A549 (cell line): ENCODE data around the gene DBET.

Experiments
- EP300 ChIP-seq, 2 experiments: fragments of >200 bp; sonication (Bioruptor Twin); formaldehyde crosslinking; IDR thresholded peaks; 2 replicates in 1 of 2; 3 replicates in 1 of 2; pipeline ENCODE4 v1.6.1; 2016 to 2017
- JUN ChIP-seq, 2 experiments: fragments of >200 bp; sonication (Bioruptor Twin); formaldehyde crosslinking; IDR thresholded peaks; 2 replicates in 1 of 2; 3 replicates in 1 of 2; pipeline ENCODE4 v1.6.1; 2016 to 2017
- MYC ChIP-seq: IDR thresholded peaks from 2 replicates; pipeline ENCODE4 v1.6.1; 2012; ENCODE audit warnings: mild to moderate bottlenecking, inconsistent platforms, low read length, improper control_type of control experiment, borderline replicate concordance
- NR3C1 ChIP-seq: fragments of >200 bp; sonication (Bioruptor Twin); formaldehyde crosslinking; IDR thresholded peaks from 3 replicates; pipeline ENCODE4 v1.6.1; 2017
- POLR2A ChIP-seq: IDR thresholded peaks from 2 replicates; pipeline ENCODE4 v1.6.1; 2012; ENCODE audit warnings: mild to moderate bottlenecking, low read length
- RAD21 ChIP-seq, 2 experiments: fragments of >200 bp in 1 of 2; sonication (Bioruptor Twin) in 1 of 2; formaldehyde crosslinking in 1 of 2; IDR thresholded peaks in 1 of 2; conservative IDR thresholded peaks in 1 of 2; 2 replicates in 1 of 2; 3 replicates in 1 of 2; pipeline ENCODE4 v1.6.1; 2012 to 2018; ENCODE audit warnings: inconsistent platforms in 1 of 2
- REST ChIP-seq: fragments of 200-600 bp; sonication (generic); IDR thresholded peaks from 2 replicates; pipeline ENCODE4 v1.6.1; 2016; ENCODE audit warnings: antibody characterized with exemption, mild to moderate bottlenecking, moderate library complexity
- TFCP2L1 ChIP-seq: fragments of 250-450 bp; sonication (Bioruptor Pico); IDR thresholded peaks from 2 replicates; pipeline ENCODE4 v1.5.0; 2021; ENCODE audit warnings: mild to moderate bottlenecking
- ZSCAN20 ChIP-seq: fragments of 250-450 bp; sonication (Bioruptor Pico); IDR thresholded peaks from 2 replicates; pipeline ENCODE4 v1.8.0; 2022; ENCODE audit warnings: mild to moderate bottlenecking, moderate library complexity
- TF ChIP-seq, protein P1 (sequence below): fragments of >200 bp; sonication (Bioruptor Twin); formaldehyde crosslinking; IDR thresholded peaks from 3 replicates; pipeline ENCODE4 v1.5.1; 2016
- TF ChIP-seq, protein P2 (sequence below): IDR thresholded peaks from 2 replicates; pipeline ENCODE4 v1.6.1; 2012
- TF ChIP-seq, protein P3 (sequence below): fragments of 150-350 bp; IDR thresholded peaks from 2 replicates; pipeline ENCODE4 v1.6.1; 2014; ENCODE audit warnings: low read depth, mild to moderate bottlenecking, low read length
- TF ChIP-seq, protein P4 (sequence below): IDR thresholded peaks from 2 replicates; pipeline ENCODE4 v1.6.1; 2012

DNA sequence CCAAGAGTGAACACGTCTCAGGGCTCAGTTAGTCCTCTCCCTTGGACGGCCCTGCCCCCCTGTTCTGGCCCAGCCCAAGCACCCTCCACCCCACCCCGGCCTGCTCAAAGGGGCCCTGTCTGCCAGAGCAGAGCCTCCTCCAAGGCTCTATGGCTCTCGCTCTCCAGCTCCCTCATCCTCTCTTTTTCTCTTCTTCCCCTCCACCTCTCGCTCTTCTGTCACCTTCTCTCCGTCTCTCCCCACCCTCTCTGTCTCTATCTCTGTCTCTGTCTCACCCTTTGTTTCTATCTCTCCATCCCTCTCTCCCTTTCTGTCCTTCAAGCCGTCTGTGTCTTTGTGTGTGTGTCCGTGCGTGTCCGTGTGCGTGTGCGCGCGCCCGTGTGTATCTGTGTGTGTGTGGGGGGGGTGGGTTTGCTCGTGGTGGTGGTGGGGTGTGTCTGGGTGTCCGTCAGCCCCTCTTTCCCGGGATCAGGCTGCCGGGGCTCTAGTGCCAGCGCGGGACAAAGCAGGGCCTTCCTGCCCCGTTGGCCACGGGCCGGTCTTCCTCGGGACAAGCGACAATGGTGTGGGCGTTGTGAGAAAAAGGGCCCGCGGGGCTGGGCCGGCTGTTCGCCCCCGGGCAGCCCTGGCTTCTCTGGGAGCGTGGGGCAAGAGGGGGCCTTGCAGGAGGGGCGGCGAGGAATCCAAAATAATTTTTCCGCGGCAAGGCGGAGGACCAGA lies 45.9 kb upstream of the DBET start:
- TF ChIP-seq REST (no peak), JUN (IDR thresholded peaks at IDR 0.05) (no peak), POLR2A (no peak), ZSCAN20 (CRISPR knock-in tag) (no peak), EP300 (IDR thresholded peaks at IDR 0.05) (no peak), MYC (no peak), RAD21 (conservative IDR thresholded peaks at IDR 0.05 in 1 of 2, IDR thresholded peaks at IDR 0.05 in 1 of 2) (no peak), NR3C1 (no peak), TFCP2L1 (no peak)
- TF ChIP-seq, protein P1, sequence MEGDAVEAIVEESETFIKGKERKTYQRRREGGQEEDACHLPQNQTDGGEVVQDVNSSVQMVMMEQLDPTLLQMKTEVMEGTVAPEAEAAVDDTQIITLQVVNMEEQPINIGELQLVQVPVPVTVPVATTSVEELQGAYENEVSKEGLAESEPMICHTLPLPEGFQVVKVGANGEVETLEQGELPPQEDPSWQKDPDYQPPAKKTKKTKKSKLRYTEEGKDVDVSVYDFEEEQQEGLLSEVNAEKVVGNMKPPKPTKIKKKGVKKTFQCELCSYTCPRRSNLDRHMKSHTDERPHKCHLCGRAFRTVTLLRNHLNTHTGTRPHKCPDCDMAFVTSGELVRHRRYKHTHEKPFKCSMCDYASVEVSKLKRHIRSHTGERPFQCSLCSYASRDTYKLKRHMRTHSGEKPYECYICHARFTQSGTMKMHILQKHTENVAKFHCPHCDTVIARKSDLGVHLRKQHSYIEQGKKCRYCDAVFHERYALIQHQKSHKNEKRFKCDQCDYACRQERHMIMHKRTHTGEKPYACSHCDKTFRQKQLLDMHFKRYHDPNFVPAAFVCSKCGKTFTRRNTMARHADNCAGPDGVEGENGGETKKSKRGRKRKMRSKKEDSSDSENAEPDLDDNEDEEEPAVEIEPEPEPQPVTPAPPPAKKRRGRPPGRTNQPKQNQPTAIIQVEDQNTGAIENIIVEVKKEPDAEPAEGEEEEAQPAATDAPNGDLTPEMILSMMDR: no peak
- TF ChIP-seq, protein P2, sequence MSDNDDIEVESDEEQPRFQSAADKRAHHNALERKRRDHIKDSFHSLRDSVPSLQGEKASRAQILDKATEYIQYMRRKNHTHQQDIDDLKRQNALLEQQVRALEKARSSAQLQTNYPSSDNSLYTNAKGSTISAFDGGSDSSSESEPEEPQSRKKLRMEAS: no peak
- TF ChIP-seq, protein P3, sequence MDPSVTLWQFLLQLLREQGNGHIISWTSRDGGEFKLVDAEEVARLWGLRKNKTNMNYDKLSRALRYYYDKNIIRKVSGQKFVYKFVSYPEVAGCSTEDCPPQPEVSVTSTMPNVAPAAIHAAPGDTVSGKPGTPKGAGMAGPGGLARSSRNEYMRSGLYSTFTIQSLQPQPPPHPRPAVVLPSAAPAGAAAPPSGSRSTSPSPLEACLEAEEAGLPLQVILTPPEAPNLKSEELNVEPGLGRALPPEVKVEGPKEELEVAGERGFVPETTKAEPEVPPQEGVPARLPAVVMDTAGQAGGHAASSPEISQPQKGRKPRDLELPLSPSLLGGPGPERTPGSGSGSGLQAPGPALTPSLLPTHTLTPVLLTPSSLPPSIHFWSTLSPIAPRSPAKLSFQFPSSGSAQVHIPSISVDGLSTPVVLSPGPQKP: no peak
- TF ChIP-seq, protein P4, sequence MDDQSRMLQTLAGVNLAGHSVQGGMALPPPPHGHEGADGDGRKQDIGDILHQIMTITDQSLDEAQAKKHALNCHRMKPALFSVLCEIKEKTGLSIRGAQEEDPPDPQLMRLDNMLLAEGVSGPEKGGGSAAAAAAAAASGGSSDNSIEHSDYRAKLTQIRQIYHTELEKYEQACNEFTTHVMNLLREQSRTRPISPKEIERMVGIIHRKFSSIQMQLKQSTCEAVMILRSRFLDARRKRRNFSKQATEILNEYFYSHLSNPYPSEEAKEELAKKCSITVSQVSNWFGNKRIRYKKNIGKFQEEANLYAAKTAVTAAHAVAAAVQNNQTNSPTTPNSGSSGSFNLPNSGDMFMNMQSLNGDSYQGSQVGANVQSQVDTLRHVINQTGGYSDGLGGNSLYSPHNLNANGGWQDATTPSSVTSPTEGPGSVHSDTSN: no peak
